Right cardiac atrium (tissue), 5 donors: ENCODE measurements around the gene C1D. TPM values are rescaled to one million over a fixed set of nuclear protein-coding genes. Genes with fewer than 3 reads are reported as not detected.

Experiments
- ATAC-seq, 2 donors: fragments of 200-7000 bp; cut with Tn5 transposase; one replicate each; pipeline versions ENCODE4 v1.8.0 to v1.9.1; 2020; ENCODE audit warnings: moderate library complexity in 2 of 2, mild to moderate bottlenecking in 1 of 2
- DNase-seq, 3 donors: peaks; one replicate each; pipeline ENCODE4 v3.0.0-alpha.2; 2020
- H3K27ac ChIP-seq: one replicate; pipeline ENCODE4 v1.5.1; 2013; ENCODE audit warnings: mild to moderate bottlenecking, low read length, control low read depth, moderate library complexity
- H3K27me3 ChIP-seq: one replicate; pipeline ENCODE4 v1.6.1; 2013; ENCODE audit not compliant: control insufficient read depth, insufficient read depth
- H3K4me1 ChIP-seq: one replicate; pipeline ENCODE4 v1.6.1; 2013; ENCODE audit warnings: low read length; ENCODE audit not compliant: control insufficient read depth, insufficient read depth
- H3K4me3 ChIP-seq: one replicate; pipeline ENCODE4 v1.5.1; 2013; ENCODE audit warnings: low read length, control low read depth
- H3K9me3 ChIP-seq: one replicate; pipeline ENCODE4 v1.6.1; 2013; ENCODE audit warnings: low read length; ENCODE audit not compliant: control insufficient read depth
- WGBS: extraction: QIAGEN DNeasy Blood & Tissue Kit; methylation state at CpG from one replicate; pipeline ENCODE4 v1.1.7; 2013; 5-methylcytosine and 5-hydroxymethylcytosine counted together
- intact Hi-C, 4 donors: fragments of 100-400 bp; cut with DNase I; formaldehyde crosslinking; loops; one replicate each; pipeline versions ENCODE4 v1.11.0 to v1.14.0; 2022 to 2023
- long read RNA-seq, 4 donors: library from polyadenylated mRNA; unstranded; transcript quantifications; one replicate each; pipeline ENCODE4 v2.0.0, GENCODE V29; 2020 to 2021
- polyA plus RNA-seq: library from polyadenylated mRNA; stranded (reverse); fragments of 200-250 nt; gene quantifications from one replicate; pipeline ENCODE4 v1.2.3, GENCODE V29; 2013
- total RNA-seq, 4 donors: library from RNA; stranded (reverse); fragmentation: NEBNext Ultra II Directional; extraction: Animal tissue kit (Norgen Biotek cat#: 25700); gene quantifications; one replicate each; pipeline ENCODE4 v1.2.1, GENCODE V29; 2021
- donor health status: healthy with polysubstance abuse.
- donor health status: DM: no; HTN: yes; CAD: no.
- donor health status: DM: no; HTN: no; CAD: no.
- donor health status: DM: no; HTN: yes; CAD: no; lungs with severe emphysema.
- donor health status: DM: yes; HTN: yes; CAD: no.

C1D gene
- 10 to 100 TPM; 13.5 to 20.9 (median 17.3) TPM for total RNA-seq
- polyA plus RNA-seq: 21.2 TPM
- long read RNA-seq, donor 1, transcript C1D-204 (5 exons, 736 nt): major isoform, 16 of 32 reads
- long read RNA-seq, donor 1, transcript C1D-201 (5 exons, 2,233 nt): minor isoform, 8 of 32 reads
- long read RNA-seq, donor 1, partial matches to known transcripts: 0 of 32 reads
- long read RNA-seq, donor 1, other reads (novel, unspliced or antisense): 8 of 32 reads
- long read RNA-seq, donor 2, partial matches to known transcripts: 0 of 9 reads
- long read RNA-seq, donor 2, other reads (novel, unspliced or antisense): 6 of 9 reads
- long read RNA-seq, donor 3, partial matches to known transcripts: 1 of 10 reads
- long read RNA-seq, donor 3, other reads (novel, unspliced or antisense): 4 of 10 reads
- long read RNA-seq, donor 4, partial matches to known transcripts: 1 of 4 reads
- long read RNA-seq, donor 4, other reads (novel, unspliced or antisense): 0 of 4 reads

GRCh38 chr2:68062680-68063387 lies at the start of gene C1D:
TSS of gene C1D (minus strand) at chr2:68063004. CDS start at chr2:68047310, 15,694 bp downstream.
- peaks cover 8% of the 10 kb centered on the region for H3K4me1 ChIP-seq

GRCh38 chr2:68110102-68110501 lies 47.3 kb upstream of the C1D start:
- WGBS: 45% methylated on average over 3 of the region's 3 CpGs
- no peak for ATAC-seq
- intact Hi-C loops: no loop called here

More at GRCh38 chr2:68062680-68063387, at the start of gene C1D:
- DNase-seq (peak; percentile 95 to 98 (median 98)), ATAC-seq (peak; percentile 99)
- WGBS: under 1% methylated on average over 34 of the region's 34 CpGs
- Histone ChIP-seq H3K9me3 (no peaks in the 10 kb centered on the region), H3K27me3 (no peaks in the 10 kb centered on the region), H3K27ac (peak within 1 kb of the TSS; percentile 92), H3K4me3 (peak within 1 kb of the TSS; percentile 99)
- intact Hi-C loops: no loop called here

DNA sequence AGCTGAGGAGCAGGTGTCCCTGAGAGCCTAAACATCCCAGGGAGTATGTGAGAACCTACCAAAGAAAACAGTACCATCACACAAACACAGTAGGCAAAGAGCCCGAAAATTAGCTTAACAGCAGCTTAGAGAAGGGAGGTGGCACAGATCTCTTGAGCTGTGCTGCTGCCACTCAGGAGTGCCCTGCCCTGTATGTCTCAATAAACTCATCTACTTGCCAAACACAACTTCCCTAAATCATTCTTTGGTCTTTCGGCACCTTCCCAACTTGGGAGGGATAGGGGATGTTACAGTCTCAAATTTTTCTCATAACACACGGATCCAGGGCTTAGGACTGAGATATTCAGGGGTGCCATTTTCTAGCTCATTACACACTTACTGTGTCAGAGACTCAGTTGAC lies 45.3 kb upstream of the C1D start:
- H3K4me1 ChIP-seq: no peaks in the 10 kb centered on the region
- no peaks in the 10 kb centered on the region for H3K27me3 ChIP-seq
- intact Hi-C loops: no loop called here
- no peak overlapping the region for H3K27ac ChIP-seq
- 76% methylated on average over 3 of the region's 3 CpGs for WGBS
- no peak overlapping the region for H3K4me3 ChIP-seq
- H3K9me3 ChIP-seq: no peaks in the 10 kb centered on the region
- DNase-seq (no peak), ATAC-seq (no peak)

More at GRCh38 chr2:68110102-68110501, 47.3 kb upstream of the C1D start:
- H3K4me3 ChIP-seq: no peak overlapping the region
- no peaks in the 10 kb centered on the region for H3K4me1 ChIP-seq
- H3K27me3 ChIP-seq: no peaks in the 10 kb centered on the region
- H3K27ac ChIP-seq: no peak overlapping the region
- no peak for DNase-seq
- no peaks in the 10 kb centered on the region for H3K9me3 ChIP-seq

GRCh38 chr2:68107475-68107874 lies 44.7 kb upstream of the C1D start:
- Histone ChIP-seq H3K27me3 (no peaks in the 10 kb centered on the region), H3K4me3 (no peak overlapping the region), H3K4me1 (no peaks in the 10 kb centered on the region), H3K27ac (no peak overlapping the region), H3K9me3 (no peaks in the 10 kb centered on the region)
- ATAC-seq (no peak), DNase-seq (no peak)
- over 99% methylated on average over 2 of the region's 2 CpGs for WGBS
- intact Hi-C loops: no loop called here

DNA sequence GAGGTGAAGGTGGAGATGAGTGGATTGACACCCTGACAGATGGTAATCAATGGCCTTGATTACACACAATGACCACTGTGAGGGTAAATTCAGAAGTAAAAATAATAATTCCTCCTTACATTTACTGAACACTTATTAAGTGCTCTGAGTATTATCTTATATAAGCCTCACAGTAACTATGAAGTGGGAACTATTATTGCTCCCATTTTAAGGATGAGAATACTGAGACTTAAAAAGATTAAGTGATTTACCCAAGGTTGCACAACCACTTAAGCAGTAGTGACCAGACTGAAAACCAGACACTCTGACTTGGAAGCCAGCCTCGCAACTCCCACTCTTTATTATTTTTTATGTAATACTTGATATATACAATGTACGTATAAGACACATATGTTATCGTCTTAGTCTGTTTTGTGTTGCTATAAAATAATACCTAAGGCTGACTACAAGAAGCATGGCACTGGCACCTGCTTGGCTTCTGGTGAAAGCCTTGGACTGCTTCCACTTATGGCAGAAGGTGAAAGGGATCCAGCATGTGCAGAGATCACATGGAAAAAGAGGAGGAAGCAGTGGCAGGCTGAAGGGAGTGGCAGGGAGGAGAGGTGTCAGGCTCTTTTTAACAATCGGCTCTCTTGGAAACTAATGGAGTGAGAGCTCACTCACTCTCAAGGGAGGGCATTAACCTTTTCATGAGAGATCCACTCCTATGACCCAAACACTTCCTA lies 41.5 kb upstream of the C1D start:
- WGBS: 75% methylated on average over 4 of the region's 4 CpGs
- no peaks in the 10 kb centered on the region for H3K27me3 ChIP-seq
- ATAC-seq (no peak), DNase-seq (no peak)
- no peak overlapping the region for H3K4me3 ChIP-seq
- no peaks in the 10 kb centered on the region for H3K4me1 ChIP-seq
- intact Hi-C loops: no loop called here
- no peaks in the 10 kb centered on the region for H3K9me3 ChIP-seq
- no peak overlapping the region for H3K27ac ChIP-seq

GRCh38 chr2:68103709-68104055 lies 40.9 kb upstream of the C1D start:
- Histone ChIP-seq H3K4me3 (no peak overlapping the region), H3K27ac (no peak overlapping the region), H3K4me1 (no peaks in the 10 kb centered on the region), H3K9me3 (no peaks in the 10 kb centered on the region), H3K27me3 (no peaks in the 10 kb centered on the region)
- ATAC-seq (no peak), DNase-seq (no peak)
- intact Hi-C loops: no loop called here

DNA sequence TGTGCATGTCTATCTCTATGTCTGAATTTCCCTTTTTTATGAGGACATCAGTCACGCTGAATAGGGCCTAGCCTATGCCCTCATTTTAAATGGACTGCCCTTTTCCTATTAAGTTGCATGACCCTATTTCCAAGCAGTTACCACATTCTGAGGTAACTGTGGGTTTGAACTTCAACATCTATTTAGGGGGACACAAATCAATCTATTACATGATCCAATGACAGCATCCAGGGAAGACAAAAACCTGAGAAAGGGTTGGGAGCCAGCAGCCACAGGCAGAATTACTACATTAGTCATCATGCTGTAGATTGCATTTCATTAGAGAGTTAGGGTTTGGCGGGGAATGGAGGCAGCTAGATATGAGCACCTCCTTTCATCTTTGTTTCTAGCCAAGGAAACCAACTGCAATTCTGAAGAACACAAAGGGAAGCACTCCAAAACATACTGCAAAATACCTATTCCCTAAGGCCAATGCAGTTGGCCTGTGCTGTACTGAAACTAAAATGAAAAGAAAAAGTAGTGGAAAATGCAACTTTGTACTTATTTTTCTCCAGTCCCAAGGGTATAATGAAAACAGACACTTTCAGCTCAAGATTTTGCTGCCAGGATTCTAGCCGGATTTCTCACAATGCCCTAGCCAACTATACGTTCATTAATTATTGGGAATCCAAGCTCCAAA lies 40.4 kb upstream of the C1D start:
- 56% methylated on average over 4 of the region's 4 CpGs for WGBS
- Histone ChIP-seq H3K4me1 (no peaks in the 10 kb centered on the region), H3K4me3 (no peak overlapping the region), H3K27ac (no peak overlapping the region), H3K27me3 (no peaks in the 10 kb centered on the region), H3K9me3 (no peaks in the 10 kb centered on the region)
- ATAC-seq: no peak
- intact Hi-C loops: no loop called here
- DNase-seq: no peak

GRCh38 chr2:68100189-68100588 lies 37.4 kb upstream of the C1D start:
- intact Hi-C loops: no loop called here
- ATAC-seq: no peak
- Histone ChIP-seq H3K9me3 (no peaks in the 10 kb centered on the region), H3K27ac (no peak overlapping the region), H3K4me1 (no peaks in the 10 kb centered on the region), H3K4me3 (no peak overlapping the region), H3K27me3 (no peaks in the 10 kb centered on the region)
- no peak for DNase-seq
- WGBS: 38% methylated on average over 1 of the region's 1 CpG

DNA sequence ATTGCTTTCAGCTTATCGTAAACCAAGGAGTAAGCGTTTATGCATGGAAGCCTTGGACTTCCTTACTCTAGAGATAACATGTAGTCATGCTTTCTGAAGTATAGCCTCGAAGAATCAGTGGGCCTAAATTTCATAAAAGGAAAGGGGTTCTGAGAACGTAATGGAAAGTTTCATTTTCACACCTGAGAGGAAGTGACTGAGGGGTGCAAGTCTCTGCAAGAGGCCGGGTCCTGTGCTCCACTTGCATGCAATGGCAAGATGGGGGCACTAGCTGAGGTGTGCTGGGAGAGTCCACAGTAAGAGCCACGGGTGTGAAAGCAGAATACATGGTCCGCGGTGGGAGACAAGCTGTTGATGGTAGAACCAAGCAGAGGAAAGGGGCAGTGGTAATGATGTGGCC lies 36.5 kb upstream of the C1D start:
- Histone ChIP-seq H3K27ac (no peak overlapping the region), H3K27me3 (no peaks in the 10 kb centered on the region), H3K4me3 (no peak overlapping the region), H3K9me3 (no peaks in the 10 kb centered on the region), H3K4me1 (no peaks in the 10 kb centered on the region)
- 78% methylated on average over 8 of the region's 8 CpGs for WGBS
- DNase-seq (no peak), ATAC-seq (no peak)
- intact Hi-C loops: no loop called here

GRCh38 chr2:68098291-68098797 lies 35.5 kb upstream of the C1D start:
- WGBS: 55% methylated on average over 3 of the region's 3 CpGs

More at GRCh38 chr2:68098291-68098797, 35.5 kb upstream of the C1D start:
- Histone ChIP-seq H3K27ac (no peak overlapping the region), H3K27me3 (no peaks in the 10 kb centered on the region), H3K4me1 (no peaks in the 10 kb centered on the region), H3K9me3 (no peaks in the 10 kb centered on the region), H3K4me3 (no peak overlapping the region)
- intact Hi-C loops: no loop called here
- DNase-seq (no peak), ATAC-seq (no peak)
